K562 (cell line): ENCODE results near the gene ARMC12. TPM values are rescaled to one million over a fixed set of nuclear protein-coding genes. Genes with fewer than 3 reads are reported as not detected.

Experiments used
- ARNT ChIP-seq, 2 experiments: fragments of 450-650 bp; IDR thresholded peaks; 2 replicates each; pipeline ENCODE4 v1.6.1; 2016; ENCODE audit warnings: mild to moderate bottlenecking in 1 of 2
- HDGF ChIP-seq: fragments of 450-650 bp; IDR thresholded peaks from 2 replicates; pipeline ENCODE4 v1.6.1; 2016
- HLTF ChIP-seq: fragments of 450-650 bp; IDR thresholded peaks from 2 replicates; pipeline ENCODE4 v1.6.1; 2016
- NELFE ChIP-seq: IDR thresholded peaks from 2 replicates; pipeline ENCODE4 v1.6.1; 2011; ENCODE audit warnings: mild to moderate bottlenecking; ENCODE audit not compliant: insufficient read depth, insufficient read length
- NFE2L1 ChIP-seq: fragments of 450-650 bp; IDR thresholded peaks from 2 replicates; pipeline ENCODE4 v1.6.1; 2016; ENCODE audit warnings: missing genetic modification characterization, low read depth, mild to moderate bottlenecking, missing compliant biosample characterization, moderate library complexity, borderline replicate concordance
- RBBP5 ChIP-seq: fragments of 200-600 bp; sonication (generic); IDR thresholded peaks from 2 replicates; pipeline ENCODE4 v1.6.1; 2012; ENCODE audit warnings: borderline replicate concordance, mild to moderate bottlenecking, low read length, control low read depth, inconsistent platforms; ENCODE audit not compliant: insufficient read depth, poor library complexity, severe bottlenecking
- TAF9B ChIP-seq: fragments of 450-650 bp; IDR thresholded peaks from 2 replicates; pipeline ENCODE4 v1.6.1; 2018; ENCODE audit warnings: mild to moderate bottlenecking; ENCODE audit not compliant: partially characterized antibody
- U2AF1 ChIP-seq: fragments of 200-400 bp; formaldehyde crosslinking; optimal IDR thresholded peaks from 2 replicates; pipeline ENCODE3; 2017; ENCODE audit warnings: mild to moderate bottlenecking, low read depth, low read length, moderate library complexity
- polyA plus RNA-seq, 8 experiments: library from polyadenylated mRNA; depleted of rRNA in 4 of 8; stranded (reverse) in 5 of 8; unstranded in 3 of 8; fragments of >200 nt; fragmentation: Nextera tagmentation in 2 of 8; fragmentation: Illumina TruSeq in 1 of 8; extraction: Ambion mirVana in 2 of 8; extraction: Trizol in 1 of 8; gene quantifications; 2 replicates each; pipeline versions ENCODE4 v1.2.1 to v1.2.3, GENCODE V29; 2011 to 2014; ENCODE audit warnings: inconsistent platforms in 1 of 8, missing spikeins in 1 of 8
- total RNA-seq, 7 experiments: library from RNA; depleted of rRNA in 6 of 7; stranded (reverse); fragments of >200 nt in 6 of 7; fragmentation: Illumina TruSeq in 2 of 7; extraction: Trizol in 2 of 7; gene quantifications; 2 replicates each; pipeline versions ENCODE4 v1.2.1 to v1.2.3, GENCODE V29; 2011 to 2021; ENCODE audit warnings: low replicate concordance in 1 of 7
- TF ChIP-seq, protein P1 (sequence below): fragments of 150-350 bp; conservative IDR thresholded peaks from 2 replicates; pipeline ENCODE4 v1.6.1; 2014; ENCODE audit warnings: low read length
- TF ChIP-seq, protein P2 (sequence below): fragments of 450-650 bp; IDR thresholded peaks from 2 replicates; pipeline ENCODE4 v1.7.0; 2016; ENCODE audit warnings: borderline replicate concordance

The ARMC12 gene
- total and polyA plus RNA-seq, 9 of the 15 experiments (the other 6 are each of a cell fraction or from before 2014, with no cell fraction given) = 0.09 to 0.58 (median 0.31) TPM; not detected in 3

DNA sequence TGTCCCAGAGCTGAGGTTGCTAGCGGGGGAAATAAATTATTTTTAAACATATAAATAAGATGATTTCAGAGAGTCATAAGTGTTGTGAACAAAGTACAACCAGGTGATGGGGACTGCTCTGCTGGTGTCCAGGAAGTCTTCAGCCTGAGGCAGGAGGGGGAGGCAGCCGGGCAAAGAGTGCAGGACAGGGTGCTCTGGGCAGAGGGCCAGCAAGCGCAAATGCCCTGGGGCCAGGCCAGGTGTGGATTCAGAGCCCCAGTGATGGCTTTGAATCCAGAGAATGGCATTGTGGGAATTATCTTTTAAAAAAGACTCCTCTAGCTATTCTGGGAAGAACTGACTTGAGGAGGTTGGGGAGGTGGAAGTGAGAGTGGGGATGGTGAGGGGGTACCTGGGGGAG lies 45.6 kb downstream of the ARMC12 start (continued):
- TF ChIP-seq, protein P1, sequence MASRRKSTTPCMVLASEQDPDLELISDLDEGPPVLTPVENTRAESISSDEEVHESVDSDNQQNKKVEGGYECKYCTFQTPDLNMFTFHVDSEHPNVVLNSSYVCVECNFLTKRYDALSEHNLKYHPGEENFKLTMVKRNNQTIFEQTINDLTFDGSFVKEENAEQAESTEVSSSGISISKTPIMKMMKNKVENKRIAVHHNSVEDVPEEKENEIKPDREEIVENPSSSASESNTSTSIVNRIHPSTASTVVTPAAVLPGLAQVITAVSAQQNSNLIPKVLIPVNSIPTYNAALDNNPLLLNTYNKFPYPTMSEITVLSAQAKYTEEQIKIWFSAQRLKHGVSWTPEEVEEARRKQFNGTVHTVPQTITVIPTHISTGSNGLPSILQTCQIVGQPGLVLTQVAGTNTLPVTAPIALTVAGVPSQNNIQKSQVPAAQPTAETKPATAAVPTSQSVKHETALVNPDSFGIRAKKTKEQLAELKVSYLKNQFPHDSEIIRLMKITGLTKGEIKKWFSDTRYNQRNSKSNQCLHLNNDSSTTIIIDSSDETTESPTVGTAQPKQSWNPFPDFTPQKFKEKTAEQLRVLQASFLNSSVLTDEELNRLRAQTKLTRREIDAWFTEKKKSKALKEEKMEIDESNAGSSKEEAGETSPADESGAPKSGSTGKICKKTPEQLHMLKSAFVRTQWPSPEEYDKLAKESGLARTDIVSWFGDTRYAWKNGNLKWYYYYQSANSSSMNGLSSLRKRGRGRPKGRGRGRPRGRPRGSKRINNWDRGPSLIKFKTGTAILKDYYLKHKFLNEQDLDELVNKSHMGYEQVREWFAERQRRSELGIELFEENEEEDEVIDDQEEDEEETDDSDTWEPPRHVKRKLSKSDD = no peak
- TF ChIP-seq, protein P2, sequence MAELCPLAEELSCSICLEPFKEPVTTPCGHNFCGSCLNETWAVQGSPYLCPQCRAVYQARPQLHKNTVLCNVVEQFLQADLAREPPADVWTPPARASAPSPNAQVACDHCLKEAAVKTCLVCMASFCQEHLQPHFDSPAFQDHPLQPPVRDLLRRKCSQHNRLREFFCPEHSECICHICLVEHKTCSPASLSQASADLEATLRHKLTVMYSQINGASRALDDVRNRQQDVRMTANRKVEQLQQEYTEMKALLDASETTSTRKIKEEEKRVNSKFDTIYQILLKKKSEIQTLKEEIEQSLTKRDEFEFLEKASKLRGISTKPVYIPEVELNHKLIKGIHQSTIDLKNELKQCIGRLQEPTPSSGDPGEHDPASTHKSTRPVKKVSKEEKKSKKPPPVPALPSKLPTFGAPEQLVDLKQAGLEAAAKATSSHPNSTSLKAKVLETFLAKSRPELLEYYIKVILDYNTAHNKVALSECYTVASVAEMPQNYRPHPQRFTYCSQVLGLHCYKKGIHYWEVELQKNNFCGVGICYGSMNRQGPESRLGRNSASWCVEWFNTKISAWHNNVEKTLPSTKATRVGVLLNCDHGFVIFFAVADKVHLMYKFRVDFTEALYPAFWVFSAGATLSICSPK = no peak
- no peak for TF ChIP-seq U2AF1
- no peak for TF ChIP-seq HLTF
- no peak for TF ChIP-seq NELFE
- TF ChIP-seq TAF9B = no peak
- no peak for TF ChIP-seq ARNT (IDR thresholded peaks at IDR 0.05)
- no peak for TF ChIP-seq NFE2L1 (tag)
- TF ChIP-seq HDGF = no peak
- TF ChIP-seq RBBP5 = no peak
- TF ChIP-seq, all 486 proteins: peak for 0
